Measurements from ENCODE around the gene STAG1. TPM values are rescaled to one million over a fixed set of nuclear protein-coding genes. Genes with fewer than 3 reads are reported as not detected.
A peak's percentile ranks its signal among the peaks of the same experiment; 100 is the strongest.

Gene STAG1
- total RNA-seq (2011; cell fraction: chromatin; rRNA removed; ENCODE audit: low replicate concordance): 10.7 and 41.9 TPM in 2 replicates
- 4.2 and 7.6 TPM in 2 replicates for total RNA-seq (2011; cell fraction: nucleolus; rRNA removed)
- 15.5 and 17.0 TPM in 2 replicates for total RNA-seq (2011; cell fraction: nucleoplasm; rRNA removed)
- total RNA-seq (2014; rRNA removed) (8.0 and 8.2 TPM in 2 replicates), total RNA-seq (2014; rRNA removed; fragmentation: Illumina TruSeq; extraction: Trizol) (15.1 and 18.4 TPM in 2 replicates), total RNA-seq (2015; rRNA removed; fragmentation: Illumina TruSeq; extraction: Trizol) (15.5 and 17.7 TPM in 2 replicates), total RNA-seq (2021) (12.1 and 14.8 TPM in 2 replicates), polyA plus RNA-seq (2011; rRNA removed) (4.7 and 8.8 TPM in 2 replicates), polyA plus RNA-seq (2014; fragmentation: Illumina TruSeq; extraction: Trizol) (8.1 and 9.1 TPM in 2 replicates), polyA plus RNA-seq (2014; fragmentation: Nextera tagmentation; extraction: Ambion mirVana) (1 to 10 TPM; 2.7 to 3.9 TPM), polyA plus RNA-seq (2014; rRNA removed) (6.7 and 6.8 TPM in 2 replicates), polyA minus RNA-seq (2011; rRNA and poly(A)+ RNA removed) (20.7 TPM in 2 replicates), Bru-seq, nascent RNA (percentile 57 among the genes with signal in this experiment), BruChase-seq, experiment 1, labeled RNA remaining after a 2-hour chase (percentile 67 among the genes with signal in this experiment), BruChase-seq, experiment 2, labeled RNA remaining after a 6-hour chase (percentile 65 among the genes with signal in this experiment)
- 1.2 and 2.2 TPM in 2 replicates for polyA plus RNA-seq (2011; cell fraction: cytosol; rRNA removed)
- polyA plus RNA-seq (2011; cell fraction: nucleus; rRNA removed): 2.9 and 3.1 TPM in 2 replicates
- 5.7 and 6.9 TPM in 2 replicates for polyA plus RNA-seq (2012)
- 4.4 and 6.0 TPM in 2 replicates for polyA minus RNA-seq (2011; cell fraction: cytosol; rRNA and poly(A)+ RNA removed)
- 5.9 and 10.9 TPM in 2 replicates for polyA minus RNA-seq (2011; cell fraction: nucleus; rRNA and poly(A)+ RNA removed)
- long read RNA-seq, experiment 1, full-length matches to known transcripts: 23 of 51 reads
- long read RNA-seq, experiment 1, partial matches to known transcripts: 12 of 51 reads
- long read RNA-seq, experiment 1, other reads (novel, unspliced or antisense): 16 of 51 reads
- long read RNA-seq, experiment 2, full-length matches to known transcripts: 2 of 16 reads
- long read RNA-seq, experiment 2, partial matches to known transcripts: 2 of 16 reads
- long read RNA-seq, experiment 2, other reads (novel, unspliced or antisense): 12 of 16 reads
- long read RNA-seq, experiment 3, partial matches to known transcripts: 1 of 1 reads
- long read RNA-seq, experiment 3, other reads (novel, unspliced or antisense): 0 of 1 reads

- POLR2A ChIA-PET: interaction anchor here (0.6 to 2.9 kb wide), 32 partner anchors 10 to 665 kb away, joined by 3 to 42 read pairs (median 3); partner anchors contain the start of genes IL20RB, MSL2 and NCK1
- Histone ChIP-seq H3K36me3 (ENCODE audit: control insufficient read depth, insufficient read depth, low read length) (no peaks in the 10 kb centered on the region), H3K4me3 (peak within 1 kb of the TSS; percentile 57), H2AFZ (ENCODE audit: low read depth, low read length) (peak within 1 kb of the TSS; percentile 89), H3K9me1 (ENCODE audit: control insufficient read depth, insufficient read depth, low read length) (no peaks in the 10 kb centered on the region), H4K20me1 (replicated peaks; ENCODE audit: control insufficient read depth, insufficient read depth, low read length) (no peaks in the 10 kb centered on the region), H3K4me1 (replicated peaks in 1 of 2; ENCODE audit: control insufficient read depth in 2 of 2, insufficient read depth in 2 of 2, low read length in 2 of 2) (peaks cover 0 to 11% of the 10 kb centered on the region in 2 experiments; a peak in 3 of 5 replicates), H3K4me2 (ENCODE audit: insufficient read depth, low read length) (peak within 1 kb of the TSS; percentile 88), H3K27ac (ENCODE audit: extremely low read depth, low read depth, low read length) (peak within 1 kb of the TSS; percentile 98), H3K9me3 (replicated peaks; ENCODE audit: control insufficient read depth, insufficient read depth, low read depth, low read length) (no peaks in the 10 kb centered on the region), H3K9ac (ENCODE audit: insufficient read depth in 1 of 2, low read depth in 2 of 2, low read length in 2 of 2) (peak within 1 kb of the TSS; percentile 94), H3K27me3 (ENCODE audit: control insufficient read depth in 2 of 2, insufficient read depth in 2 of 2, low read length in 2 of 2) (no peaks in the 10 kb centered on the region), H3K79me2 (ENCODE audit: control insufficient read depth, insufficient read depth, low read length) (peaks cover 57% of the 10 kb centered on the region)
- DNase-seq (ENCODE audit: extremely low read depth in 1 of 4, low spot score in 3 of 4): no peak
- in situ Hi-C loops (cut with MboI) (loop anchor here (5.0 to 25.0 kb wide), 2 partner anchors 675 to 1210 kb away; no protein-coding TSS in a partner anchor), intact Hi-C loops (cut with micrococcal nuclease) (loop anchor here (1.0 to 5.0 kb wide), 7 partner anchors 111 to 677 kb away; partner anchors contain the start of genes IL20RB, NCK1 and PCCB)
- CTCF ChIA-PET (ENCODE audit: low intra/inter-chr PET ratio): interaction anchor here (0.6 to 2.9 kb wide), 6 partner anchors 31 to 677 kb away, joined by 3 to 37 read pairs (median 8); no protein-coding TSS in a partner anchor
- no peak for FAIRE-seq
- no TSS peak for BruUV-seq (replicated peaks)
- WGBS (ENCODE audit: insufficient coverage, low coverage, missing lambda C conversion rate): 0% methylated on average over 6 of the region's 27 CpGs
- ATAC-seq: no peak
- no peak for TF ChIP-seq RUNX1 (IDR thresholded peaks at IDR 0.05; ENCODE audit: low read depth)
- TF ChIP-seq CREB1 (IDR thresholded peaks at IDR 0.05): no peak
- TF ChIP-seq CREB1 (CRISPR knock-in tag; IDR thresholded peaks at IDR 0.05): peak; percentile 68; the same call in 1 of the 2 replicates
- TF ChIP-seq PHF21A (IDR thresholded peaks at IDR 0.05; ENCODE audit: borderline replicate concordance, low read depth): no peak
- TF ChIP-seq SMARCB1 (IDR thresholded peaks at IDR 0.05; ENCODE audit: insufficient read length, low read depth): no peak
- no peak for TF ChIP-seq BRF1 (IDR thresholded peaks at IDR 0.05; ENCODE audit: borderline replicate concordance, extremely low read depth, insufficient read length)
- TF ChIP-seq ZNF311 (CRISPR knock-in tag; IDR thresholded peaks at IDR 0.05): no peak
- TF ChIP-seq HMGN3 (IDR thresholded peaks at IDR 0.05; ENCODE audit: borderline replicate concordance, extremely low read depth, insufficient read length, low read depth, low read length): no peak
- no peak for TF ChIP-seq GTF2B (IDR thresholded peaks at IDR 0.05; ENCODE audit: extremely low read depth, insufficient read length)
- no peak for TF ChIP-seq PHB2 (IDR thresholded peaks at IDR 0.05; ENCODE audit: low read depth)
- no peak for TF ChIP-seq EHMT2 (IDR thresholded peaks at IDR 0.05)
- no peak for TF ChIP-seq ETV6 (IDR thresholded peaks at IDR 0.05; ENCODE audit: borderline replicate concordance in 1 of 2, low read depth in 2 of 2, low read length in 1 of 2)
- TF ChIP-seq ETV6 (CRISPR knock-in tag; IDR thresholded peaks at IDR 0.05; ENCODE audit: borderline replicate concordance): no peak
- no peak for TF ChIP-seq TGIF2 (CRISPR knock-in tag; IDR thresholded peaks at IDR 0.05)
- TF ChIP-seq POLR2G (IDR thresholded peaks at IDR 0.05; ENCODE audit: low read depth, low read length): peak; percentile 92
Measured at GRCh38 chr3:136752172-136752421, at the start of gene STAG1. STAG1 (minus strand) TSS chr3:136752378; CDS start chr3:136630898, 121,480 bp downstream.

All from K562 (cell line).